Stimulated activated CD4-positive, alpha-beta T cell treated with anti-CD3 and anti-CD28 coated beads, Interleukin-4, amount 100 ng/mL, for 48 hours (primary cell): Measurements from ENCODE around the gene MYEOV.

Source experiments
- DNase-seq, 2 donors: peaks; one replicate each; pipeline ENCODE4 v3.0.0-alpha.2; 2020; ENCODE audit warnings: low read depth in 2 of 2

The MYEOV gene

DNA sequence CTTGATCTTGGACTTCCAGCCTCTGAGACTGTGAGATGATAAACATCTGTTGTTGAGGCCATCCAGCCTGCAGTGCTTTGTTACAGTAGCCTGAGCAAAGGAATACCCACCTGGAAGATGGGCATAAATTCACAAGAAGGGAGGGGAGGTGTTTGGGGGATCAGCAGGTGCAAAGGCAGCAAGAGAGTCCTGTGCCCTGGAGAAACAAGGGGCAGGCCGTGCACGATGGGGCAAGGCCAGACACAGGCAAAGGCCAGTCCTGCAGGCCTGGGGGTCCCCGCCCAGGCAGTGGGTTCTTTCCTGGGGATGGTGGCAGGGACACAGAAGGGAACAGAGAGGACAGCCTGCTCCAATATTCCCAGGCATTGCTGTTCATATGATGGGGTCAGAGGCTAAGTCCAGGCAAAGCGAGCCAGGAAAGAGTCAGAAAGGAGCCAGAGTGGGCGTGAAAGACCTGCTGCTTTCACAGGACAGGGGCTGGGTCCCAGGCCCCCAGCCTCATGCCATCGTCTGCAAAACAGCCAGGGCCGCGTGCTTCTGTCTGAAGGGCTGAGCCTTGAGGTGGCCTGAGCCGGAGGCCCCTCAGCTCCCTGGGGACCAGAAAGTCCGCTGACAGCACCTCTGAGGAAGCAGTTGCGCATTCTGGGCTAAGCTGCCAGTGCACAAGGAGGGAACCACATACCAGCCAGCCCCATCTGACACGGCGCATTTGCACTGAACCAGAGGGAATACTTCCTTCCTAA is 48.8 kb downstream of the MYEOV start:
- no peak for DNase-seq

- no peak for DNase-seq
Observed at GRCh38 chr11:69343401-69344321, 49.7 kb downstream of the MYEOV start.

DNA sequence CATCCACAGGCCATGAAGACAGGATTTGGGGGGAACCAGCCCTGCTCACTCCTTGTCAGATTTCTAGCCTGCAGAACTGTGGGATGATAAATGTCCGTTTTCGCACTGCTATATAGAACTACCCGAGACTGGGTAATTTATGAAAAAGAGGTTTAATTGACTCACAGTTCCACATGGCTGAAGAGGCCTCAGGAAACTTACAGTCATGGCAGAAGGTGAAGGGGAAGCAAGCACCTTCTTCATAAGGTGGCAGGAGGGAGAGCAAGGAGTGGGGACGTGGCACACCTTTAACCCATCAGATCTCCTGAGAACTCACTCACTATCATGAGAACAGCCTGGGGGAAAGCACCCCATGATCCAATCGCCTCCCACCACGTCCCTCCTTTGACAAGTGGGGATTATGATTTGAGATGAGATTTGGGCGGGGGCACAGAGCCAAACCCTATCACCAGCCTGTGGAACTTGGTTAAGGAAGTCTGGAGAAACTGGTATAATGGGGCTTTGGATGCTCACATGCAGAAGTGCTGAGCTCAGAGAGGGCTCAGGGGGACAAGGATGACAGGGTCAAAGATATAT is 50.7 kb downstream of the MYEOV start:
- DNase-seq, result no peak
